Measurements from ENCODE around the gene C12orf60. TPM values are rescaled to one million over a fixed set of nuclear protein-coding genes. Genes with fewer than 3 reads are reported as not detected.

Gene C12orf60
- total RNA-seq, 1 donor, result 0.72 TPM

- no peaks in the 10 kb centered on the region for H3K9me3 ChIP-seq (ENCODE audit: low read depth, low read length)
- no peak for DNase-seq (ENCODE audit: insufficient read length, low spot score, missing footprints)
- no peak for TF ChIP-seq CTCF (IDR thresholded peaks at IDR 0.05; ENCODE audit: extremely low read depth, low read depth, low read length)
- H4K20me1 ChIP-seq (ENCODE audit: insufficient read depth, low read length), result no peaks in the 10 kb centered on the region
- no peak overlapping the region for H2AFZ ChIP-seq (ENCODE audit: low read length)
- no peaks in the 10 kb centered on the region for H3K79me2 ChIP-seq (ENCODE audit: insufficient read depth, low read length)
- H3K4me3 ChIP-seq (ENCODE audit: insufficient read depth, low read length), result no peak overlapping the region
- H3K4me1 ChIP-seq (ENCODE audit: insufficient read depth, low read length), result no peaks in the 10 kb centered on the region
- H3K27ac ChIP-seq (ENCODE audit: low read depth, low read length), result no peak overlapping the region
- no peaks in the 10 kb centered on the region for H3K27me3 ChIP-seq (ENCODE audit: insufficient read depth, low read length)
- no peak overlapping the region for H3K4me2 ChIP-seq (ENCODE audit: insufficient read depth, low read length)
- no peaks in the 10 kb centered on the region for H3K36me3 ChIP-seq (ENCODE audit: insufficient read depth, low read length)
These were observed 57.0 kb downstream of the C12orf60 start for GRCh38 chr12:14860490-14860889.

DNA sequence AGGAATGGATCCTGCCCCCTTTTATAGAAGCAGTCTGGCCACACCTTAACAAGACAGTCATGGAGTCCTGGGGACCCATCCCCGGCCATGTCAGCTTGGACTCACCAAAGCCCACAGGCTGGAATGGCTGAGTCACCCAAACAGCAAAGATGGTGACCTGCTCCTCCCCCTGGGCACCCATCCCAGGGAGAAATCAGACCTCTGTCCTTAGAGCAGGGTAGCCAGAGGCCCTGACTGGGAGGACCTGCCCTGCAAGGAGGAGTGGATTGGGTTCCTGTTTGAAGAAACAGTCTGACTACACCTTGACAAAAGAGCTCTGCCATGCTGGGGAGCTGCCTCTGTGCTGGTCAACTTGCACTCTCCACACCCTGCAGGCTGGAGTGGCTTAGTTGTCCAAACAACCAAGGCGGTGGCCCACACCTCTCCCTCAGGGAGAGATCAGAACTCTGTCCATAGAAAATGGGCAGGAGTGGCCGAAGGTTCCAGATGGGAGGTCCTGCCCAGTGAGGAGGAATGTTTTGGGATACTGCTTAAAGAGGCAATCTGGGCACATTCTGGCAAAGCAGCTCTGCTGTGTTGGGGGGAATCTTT, 65.5 kb downstream of the C12orf60 start:
- H3K9me3 ChIP-seq (ENCODE audit: low read depth, low read length), result no peaks in the 10 kb centered on the region
- TF ChIP-seq CTCF (IDR thresholded peaks at IDR 0.05; ENCODE audit: extremely low read depth, low read depth, low read length), result no peak
- no peaks in the 10 kb centered on the region for H3K79me2 ChIP-seq (ENCODE audit: insufficient read depth, low read length)
- no peak overlapping the region for H3K4me3 ChIP-seq (ENCODE audit: insufficient read depth, low read length)
- no peaks in the 10 kb centered on the region for H4K20me1 ChIP-seq (ENCODE audit: insufficient read depth, low read length)
- peak overlapping the region; percentile 56 for H2AFZ ChIP-seq (ENCODE audit: low read length)
- DNase-seq (ENCODE audit: insufficient read length, low spot score, missing footprints), result peak; percentile 23
- no peaks in the 10 kb centered on the region for H3K4me1 ChIP-seq (ENCODE audit: insufficient read depth, low read length)
- no peaks in the 10 kb centered on the region for H3K36me3 ChIP-seq (ENCODE audit: insufficient read depth, low read length)
- H3K4me2 ChIP-seq (ENCODE audit: insufficient read depth, low read length), result no peak overlapping the region
- H3K27me3 ChIP-seq (ENCODE audit: insufficient read depth, low read length), result no peaks in the 10 kb centered on the region
- H3K27ac ChIP-seq (ENCODE audit: low read depth, low read length), result no peak overlapping the region

DNA sequence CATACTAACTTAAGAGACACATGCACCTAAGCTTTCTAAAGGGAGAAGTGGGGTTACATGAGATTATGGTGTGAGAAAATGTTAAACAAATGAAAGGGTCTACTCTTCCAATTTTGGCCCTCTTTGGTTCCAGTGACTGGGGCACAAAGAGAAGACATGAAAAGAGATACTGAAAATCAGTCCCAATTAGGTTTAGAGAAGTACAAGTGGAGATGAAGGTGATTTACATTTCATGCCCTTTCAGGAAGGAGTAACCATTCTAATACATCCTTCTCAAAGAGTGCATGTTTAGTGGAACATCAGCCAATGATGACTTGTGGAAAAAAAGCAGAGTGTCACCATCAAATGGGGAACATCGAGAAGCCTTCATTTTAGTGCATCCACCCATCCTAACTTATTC, 67.8 kb downstream of the C12orf60 start:
- Histone ChIP-seq H3K4me1 (ENCODE audit: insufficient read depth, low read length) (no peaks in the 10 kb centered on the region), H3K4me3 (ENCODE audit: insufficient read depth, low read length) (no peak overlapping the region), H3K4me2 (ENCODE audit: insufficient read depth, low read length) (no peak overlapping the region), H3K36me3 (ENCODE audit: insufficient read depth, low read length) (no peaks in the 10 kb centered on the region), H3K27me3 (ENCODE audit: insufficient read depth, low read length) (no peaks in the 10 kb centered on the region), H4K20me1 (ENCODE audit: insufficient read depth, low read length) (no peaks in the 10 kb centered on the region), H3K9me3 (ENCODE audit: low read depth, low read length) (no peaks in the 10 kb centered on the region), H3K79me2 (ENCODE audit: insufficient read depth, low read length) (no peaks in the 10 kb centered on the region), H3K27ac (ENCODE audit: low read depth, low read length) (no peak overlapping the region), H2AFZ (ENCODE audit: low read length) (no peak overlapping the region)
- DNase-seq (ENCODE audit: insufficient read length, low spot score, missing footprints), result no peak
- TF ChIP-seq CTCF (IDR thresholded peaks at IDR 0.05; ENCODE audit: extremely low read depth, low read depth, low read length), result no peak

DNA sequence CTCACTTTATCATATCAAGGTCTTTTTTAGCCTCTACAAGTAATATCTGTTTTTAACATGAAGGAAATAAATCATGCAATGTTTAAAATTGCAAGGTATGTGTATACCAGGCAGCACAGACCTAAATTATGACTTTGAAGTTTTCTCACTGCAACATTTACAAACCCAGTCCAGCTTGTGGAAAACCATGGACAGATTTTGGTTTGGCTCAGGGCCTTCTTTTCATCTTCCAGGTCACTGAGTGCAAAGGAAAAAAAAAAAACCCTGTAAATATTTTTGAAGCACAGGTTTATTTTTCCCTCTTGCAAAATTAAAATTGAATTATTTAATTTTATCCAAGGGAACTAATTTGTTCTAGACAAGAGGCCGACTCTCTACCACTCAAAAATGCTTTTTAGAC, 68.4 kb downstream of the C12orf60 start:
- Histone ChIP-seq H3K27ac (ENCODE audit: low read depth, low read length) (no peak overlapping the region), H3K36me3 (ENCODE audit: insufficient read depth, low read length) (no peaks in the 10 kb centered on the region), H3K79me2 (ENCODE audit: insufficient read depth, low read length) (no peaks in the 10 kb centered on the region), H2AFZ (ENCODE audit: low read length) (no peak overlapping the region), H3K4me3 (ENCODE audit: insufficient read depth, low read length) (no peak overlapping the region), H3K27me3 (ENCODE audit: insufficient read depth, low read length) (no peaks in the 10 kb centered on the region), H3K9me3 (ENCODE audit: low read depth, low read length) (no peaks in the 10 kb centered on the region), H3K4me1 (ENCODE audit: insufficient read depth, low read length) (no peaks in the 10 kb centered on the region), H4K20me1 (ENCODE audit: insufficient read depth, low read length) (no peaks in the 10 kb centered on the region), H3K4me2 (ENCODE audit: insufficient read depth, low read length) (no peak overlapping the region)
- no peak for DNase-seq (ENCODE audit: insufficient read length, low spot score, missing footprints)
- TF ChIP-seq CTCF (IDR thresholded peaks at IDR 0.05; ENCODE audit: extremely low read depth, low read depth, low read length), result no peak
